GM18505 (cell line): ENCODE measurements around the gene CEP44.
A peak's percentile ranks its signal among the peaks of the same experiment; 100 is the strongest.
"Not testable (repeated sequence)": the region's sequence is repeated elsewhere in the genome, so short reads cannot be mapped to it uniquely, and the experiment has no call there.

Experiments used
- ATAC-seq: cut with Tn5 transposase; IDR thresholded peaks from one replicate; pipeline ENCODE4 v1.9.1; 2021; ENCODE audit not compliant: unreplicated experiment
- POLR2A ChIP-seq: IDR thresholded peaks from 4 replicates; pipeline ENCODE4 v1.6.1; 2011; ENCODE audit warnings: borderline replicate concordance; ENCODE audit not compliant: insufficient read depth, insufficient read length; ENCODE audit errors: extremely low read depth

CEP44 gene

GRCh38 chr4:174265916-174266315 lies 17.8 kb upstream of the CEP44 start:
- no peak for TF ChIP-seq POLR2A
- no peak for ATAC-seq

- no peak for ATAC-seq
- no peak for TF ChIP-seq POLR2A
These were observed 17.3 kb upstream of the CEP44 start for GRCh38 chr4:174266416-174266815.

- TF ChIP-seq POLR2A: no peak
- ATAC-seq: no peak
These were observed 9.8 kb upstream of the CEP44 start for GRCh38 chr4:174273930-174274329.

GRCh38 chr4:174274436-174274835 lies 9.3 kb upstream of the CEP44 start:
- no peak for TF ChIP-seq POLR2A
- ATAC-seq: no peak

- ATAC-seq: no peak
- no peak for TF ChIP-seq POLR2A
These were observed 8.6 kb upstream of the CEP44 start for GRCh38 chr4:174275101-174275500.

- no peak for TF ChIP-seq POLR2A
- no peak for ATAC-seq
These were observed 6.3 kb upstream of the CEP44 start for GRCh38 chr4:174277433-174277832.

GRCh38 chr4:174278467-174278866 lies 5.2 kb upstream of the CEP44 start:
- ATAC-seq: no peak
- no peak for TF ChIP-seq POLR2A

- no peak for ATAC-seq
- no peak for TF ChIP-seq POLR2A
These were observed 4.1 kb upstream of the CEP44 start for GRCh38 chr4:174279433-174280155.

GRCh38 chr4:174281182-174281737 lies 2.5 kb upstream of the CEP44 start:
- ATAC-seq: no peak
- no peak for TF ChIP-seq POLR2A

- no peak for ATAC-seq
- no peak for TF ChIP-seq POLR2A
These were observed 1.8 kb upstream of the CEP44 start for GRCh38 chr4:174281901-174282300.

GRCh38 chr4:174282836-174283506 lies 740 bp upstream of the CEP44 start:
- ATAC-seq: peak; percentile 98
- no peak for TF ChIP-seq POLR2A

GRCh38 chr4:174284487-174284886 lies 776 bp downstream of the CEP44 start:
- TF ChIP-seq POLR2A: no peak

GRCh38 chr4:174286870-174287269 lies 3.2 kb downstream of the CEP44 start:
- no peak for ATAC-seq
- TF ChIP-seq POLR2A: no peak

More at GRCh38 chr4:174284487-174284886, 776 bp downstream of the CEP44 start:
- ATAC-seq: no peak

- ATAC-seq: no peak
- TF ChIP-seq POLR2A: no peak
These were observed 8.8 kb downstream of the CEP44 start for GRCh38 chr4:174292473-174292872.

- not testable (repeated sequence) for ATAC-seq
These were observed 10.9 kb downstream of the CEP44 start for GRCh38 chr4:174294641-174295040.

- ATAC-seq: not testable (repeated sequence)
These were observed 11.4 kb downstream of the CEP44 start for GRCh38 chr4:174295142-174295541.
